ENCODE results near the gene OSBPL6. TPM values are rescaled to one million over a fixed set of nuclear protein-coding genes. Genes with fewer than 3 reads are reported as not detected.
"Not testable (repeated sequence)": the region's sequence is repeated elsewhere in the genome, so short reads cannot be mapped to it uniquely, and the experiment has no call there.

OSBPL6 gene
- polyA plus RNA-seq, 1 donor (not counting 4 experiments of a cell fraction or from before 2014, with no cell fraction given), result 11.6 TPM

DNA sequence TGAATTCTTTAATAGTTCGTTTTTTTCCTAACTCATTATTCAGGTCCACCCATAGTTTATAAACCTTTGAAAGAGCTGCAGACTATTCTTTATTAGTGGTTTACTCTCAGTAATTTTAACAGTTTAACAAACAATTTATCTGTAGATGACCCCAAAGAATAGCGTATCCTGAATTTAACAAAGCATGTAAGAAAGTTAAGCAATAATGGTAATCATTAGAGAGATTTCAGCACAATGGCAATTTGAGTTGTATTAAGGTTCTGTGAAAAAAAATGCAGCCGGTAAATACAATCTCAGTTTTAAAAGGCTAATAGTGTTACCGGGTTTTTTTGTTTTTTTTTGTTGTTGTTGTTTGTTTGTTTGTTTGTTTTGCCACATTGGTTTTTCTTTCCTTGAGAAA lies 41.8 kb upstream of the OSBPL6 start:
- no peak overlapping the region for H3K27ac ChIP-seq (ENCODE audit: control insufficient read depth, insufficient read depth, low read length)
- FAIRE-seq (no peak), DNase-seq (ENCODE audit: low read depth, low spot score) (no peak)
- no peak for TF ChIP-seq EZH2 (IDR thresholded peaks at IDR 0.05; ENCODE audit: low read length)
- TF ChIP-seq, protein P1, sequence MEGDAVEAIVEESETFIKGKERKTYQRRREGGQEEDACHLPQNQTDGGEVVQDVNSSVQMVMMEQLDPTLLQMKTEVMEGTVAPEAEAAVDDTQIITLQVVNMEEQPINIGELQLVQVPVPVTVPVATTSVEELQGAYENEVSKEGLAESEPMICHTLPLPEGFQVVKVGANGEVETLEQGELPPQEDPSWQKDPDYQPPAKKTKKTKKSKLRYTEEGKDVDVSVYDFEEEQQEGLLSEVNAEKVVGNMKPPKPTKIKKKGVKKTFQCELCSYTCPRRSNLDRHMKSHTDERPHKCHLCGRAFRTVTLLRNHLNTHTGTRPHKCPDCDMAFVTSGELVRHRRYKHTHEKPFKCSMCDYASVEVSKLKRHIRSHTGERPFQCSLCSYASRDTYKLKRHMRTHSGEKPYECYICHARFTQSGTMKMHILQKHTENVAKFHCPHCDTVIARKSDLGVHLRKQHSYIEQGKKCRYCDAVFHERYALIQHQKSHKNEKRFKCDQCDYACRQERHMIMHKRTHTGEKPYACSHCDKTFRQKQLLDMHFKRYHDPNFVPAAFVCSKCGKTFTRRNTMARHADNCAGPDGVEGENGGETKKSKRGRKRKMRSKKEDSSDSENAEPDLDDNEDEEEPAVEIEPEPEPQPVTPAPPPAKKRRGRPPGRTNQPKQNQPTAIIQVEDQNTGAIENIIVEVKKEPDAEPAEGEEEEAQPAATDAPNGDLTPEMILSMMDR (optimal IDR thresholded peaks at IDR 0.05 in 1 of 3, IDR thresholded peaks at IDR 0.05 in 1 of 3, conservative IDR thresholded peaks at IDR 0.05 in 1 of 3; ENCODE audit: extremely low read depth in 1 of 3, insufficient read depth in 2 of 3, low read length in 3 of 3), result no peak
- no peaks in the 10 kb centered on the region for H3K36me3 ChIP-seq (ENCODE audit: control insufficient read depth in 2 of 2, extremely low read depth in 1 of 2, insufficient read depth in 2 of 2, low read length in 2 of 2)
- H3K4me3 ChIP-seq (ENCODE audit: control insufficient read depth in 2 of 3, extremely low read depth in 1 of 3, insufficient read depth in 2 of 3, low read depth in 1 of 3, low read length in 3 of 3), result no peak overlapping the region
- H3K4me1 ChIP-seq (ENCODE audit: control insufficient read depth, extremely low read depth, insufficient read depth, low read length), result no peaks in the 10 kb centered on the region
- H3K9me3 ChIP-seq (ENCODE audit: control insufficient read depth, low read depth, low read length), result no peaks in the 10 kb centered on the region
- no peaks in the 10 kb centered on the region for H4K20me1 ChIP-seq (ENCODE audit: control insufficient read depth, extremely low read depth, insufficient read depth, low read length)
- H2AFZ ChIP-seq (ENCODE audit: control insufficient read depth, low read length), result no peak overlapping the region
- dilution Hi-C loops (cut with MboI; ENCODE audit: extremely low pct_ligation_motif_present, low sequenced_read_pairs), result no loop called here
- H3K79me2 ChIP-seq (ENCODE audit: control insufficient read depth, insufficient read depth, low read length), result no peaks in the 10 kb centered on the region
- H3K27me3 ChIP-seq (ENCODE audit: control insufficient read depth, extremely low read depth, insufficient read depth, low read length), result no peaks in the 10 kb centered on the region
- no peak overlapping the region for H3K4me2 ChIP-seq (ENCODE audit: control insufficient read depth, extremely low read depth, insufficient read depth, low read depth, low read length)
- no peak overlapping the region for H3K9ac ChIP-seq (ENCODE audit: control insufficient read depth, extremely low read depth, insufficient read depth, low read length)
- H3K9me1 ChIP-seq (ENCODE audit: control insufficient read depth, extremely low read depth, insufficient read depth, low read length), result no peaks in the 10 kb centered on the region

DNA sequence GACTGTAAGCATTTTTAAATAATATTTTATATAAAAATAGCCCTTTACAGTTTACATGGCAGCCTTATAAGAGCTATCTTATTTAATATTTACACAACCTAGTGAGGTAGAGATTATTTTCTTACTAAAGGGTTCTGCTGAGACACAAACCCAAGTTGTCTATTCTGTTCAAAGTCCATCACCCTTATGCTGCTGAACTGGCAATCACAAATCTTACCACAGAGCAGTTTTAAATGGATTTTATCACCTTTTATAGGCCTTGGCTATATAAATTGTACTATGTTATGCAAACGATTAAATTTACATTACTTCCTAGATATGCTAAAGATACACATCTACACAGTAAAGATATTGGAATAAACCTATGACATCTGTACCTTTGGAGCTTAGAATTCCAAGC lies 41.3 kb upstream of the OSBPL6 start:
- Histone ChIP-seq H3K4me3 (ENCODE audit: control insufficient read depth in 2 of 3, extremely low read depth in 1 of 3, insufficient read depth in 2 of 3, low read depth in 1 of 3, low read length in 3 of 3) (no peak overlapping the region), H3K4me1 (ENCODE audit: control insufficient read depth, extremely low read depth, insufficient read depth, low read length) (no peaks in the 10 kb centered on the region), H3K4me2 (ENCODE audit: control insufficient read depth, extremely low read depth, insufficient read depth, low read depth, low read length) (no peak overlapping the region), H3K9me1 (ENCODE audit: control insufficient read depth, extremely low read depth, insufficient read depth, low read length) (no peaks in the 10 kb centered on the region), H3K9me3 (ENCODE audit: control insufficient read depth, low read depth, low read length) (no peaks in the 10 kb centered on the region), H3K9ac (ENCODE audit: control insufficient read depth, extremely low read depth, insufficient read depth, low read length) (no peak overlapping the region), H3K27ac (ENCODE audit: control insufficient read depth, insufficient read depth, low read length) (no peak overlapping the region), H3K36me3 (ENCODE audit: control insufficient read depth in 2 of 2, extremely low read depth in 1 of 2, insufficient read depth in 2 of 2, low read length in 2 of 2) (no peaks in the 10 kb centered on the region), H2AFZ (ENCODE audit: control insufficient read depth, low read length) (no peak overlapping the region), H3K79me2 (ENCODE audit: control insufficient read depth, insufficient read depth, low read length) (no peaks in the 10 kb centered on the region), H3K27me3 (ENCODE audit: control insufficient read depth, extremely low read depth, insufficient read depth, low read length) (no peaks in the 10 kb centered on the region), H4K20me1 (ENCODE audit: control insufficient read depth, extremely low read depth, insufficient read depth, low read length) (no peaks in the 10 kb centered on the region)
- TF ChIP-seq, protein P1 (optimal IDR thresholded peaks at IDR 0.05 in 1 of 3, IDR thresholded peaks at IDR 0.05 in 1 of 3, conservative IDR thresholded peaks at IDR 0.05 in 1 of 3; ENCODE audit: extremely low read depth in 1 of 3, insufficient read depth in 2 of 3, low read length in 3 of 3), result no peak
- no peak for TF ChIP-seq EZH2 (IDR thresholded peaks at IDR 0.05; ENCODE audit: low read length)
- FAIRE-seq (no peak), DNase-seq (ENCODE audit: low read depth, low spot score) (no peak)
- dilution Hi-C loops (cut with MboI; ENCODE audit: extremely low pct_ligation_motif_present, low sequenced_read_pairs), result no loop called here

DNA sequence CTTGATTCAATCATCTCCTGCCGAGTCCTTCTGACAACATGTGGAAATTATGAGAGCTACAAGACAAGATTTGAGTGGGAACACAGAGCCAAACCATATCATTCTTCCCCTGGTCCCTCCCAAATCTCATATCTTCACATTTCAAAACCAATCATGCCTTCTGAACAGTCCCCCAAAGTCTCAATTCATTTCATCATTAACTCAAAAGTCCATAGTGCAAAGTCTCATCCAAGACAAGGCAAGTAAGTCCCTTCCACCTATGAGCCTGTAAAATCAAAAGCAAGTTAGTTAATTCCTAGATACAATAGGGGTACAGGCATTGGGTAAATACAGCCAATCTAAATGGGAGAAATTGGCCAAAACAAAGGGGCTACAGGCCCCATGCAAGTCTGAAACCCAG lies 40.4 kb upstream of the OSBPL6 start:
- H3K9ac ChIP-seq (ENCODE audit: control insufficient read depth, extremely low read depth, insufficient read depth, low read length); H3K27ac ChIP-seq (ENCODE audit: control insufficient read depth, insufficient read depth, low read length); DNase-seq (ENCODE audit: low read depth, low spot score); H3K27me3 ChIP-seq (ENCODE audit: control insufficient read depth, extremely low read depth, insufficient read depth, low read length); FAIRE-seq; dilution Hi-C loops (cut with MboI; ENCODE audit: extremely low pct_ligation_motif_present, low sequenced_read_pairs); H3K4me1 ChIP-seq (ENCODE audit: control insufficient read depth, extremely low read depth, insufficient read depth, low read length); H3K4me2 ChIP-seq (ENCODE audit: control insufficient read depth, extremely low read depth, insufficient read depth, low read depth, low read length); H3K9me3 ChIP-seq (ENCODE audit: control insufficient read depth, low read depth, low read length); H3K4me3 ChIP-seq (ENCODE audit: control insufficient read depth in 2 of 3, extremely low read depth in 1 of 3, insufficient read depth in 2 of 3, low read depth in 1 of 3, low read length in 3 of 3); H2AFZ ChIP-seq (ENCODE audit: control insufficient read depth, low read length); H3K9me1 ChIP-seq (ENCODE audit: control insufficient read depth, extremely low read depth, insufficient read depth, low read length); H3K36me3 ChIP-seq (ENCODE audit: control insufficient read depth in 2 of 2, extremely low read depth in 1 of 2, insufficient read depth in 2 of 2, low read length in 2 of 2); H3K79me2 ChIP-seq (ENCODE audit: control insufficient read depth, insufficient read depth, low read length); H4K20me1 ChIP-seq (ENCODE audit: control insufficient read depth, extremely low read depth, insufficient read depth, low read length): not testable (repeated sequence)

Measured in keratinocyte (primary cell).